Osteocyte (in vitro differentiated cells): ENCODE measurements around the gene METAP1D. TPM values are rescaled to one million over a fixed set of nuclear protein-coding genes. Genes with fewer than 3 reads are reported as not detected.
A peak's percentile ranks its signal among the peaks of the same experiment; 100 is the strongest.

Source experiments
- DNase-seq: peaks from one replicate; pipeline ENCODE4 v3.0.0; 2021; ENCODE audit warnings: mixed read lengths; ENCODE audit not compliant: unreplicated experiment; ENCODE audit errors: extremely low spot score
- H3K27ac Mint-ChIP-seq: one replicate; pipeline ENCODE4 v1.8.0; 2021; ENCODE audit warnings: mild to moderate bottlenecking, mixed read lengths; ENCODE audit not compliant: unreplicated experiment
- H3K27me3 Mint-ChIP-seq: one replicate; pipeline ENCODE4 v1.8.0; 2021; ENCODE audit warnings: mixed read lengths; ENCODE audit not compliant: unreplicated experiment
- H3K36me3 Mint-ChIP-seq: one replicate; pipeline ENCODE4 v1.8.0; 2021; ENCODE audit warnings: mixed read lengths; ENCODE audit not compliant: unreplicated experiment
- H3K4me1 Mint-ChIP-seq: one replicate; pipeline ENCODE4 v1.8.0; 2021; ENCODE audit warnings: mixed read lengths; ENCODE audit not compliant: unreplicated experiment
- H3K4me3 Mint-ChIP-seq: one replicate; pipeline ENCODE4 v1.8.0; 2021; ENCODE audit warnings: mild to moderate bottlenecking, moderate library complexity, mixed read lengths; ENCODE audit not compliant: unreplicated experiment
- H3K9me3 Mint-ChIP-seq: one replicate; pipeline ENCODE4 v1.8.0; 2021; ENCODE audit warnings: mixed read lengths; ENCODE audit not compliant: unreplicated experiment
- total RNA-seq: library from RNA; stranded (reverse); gene quantifications from 2 replicates; pipeline ENCODE4 v1.2.1, GENCODE V29; 2021
- TF ChIP-seq, protein P1 (sequence below): fragments of 200-600 bp; sonication (generic); IDR thresholded peaks from 2 replicates; pipeline ENCODE4 v1.5.0; 2021; ENCODE audit warnings: antibody characterized with exemption, mild to moderate bottlenecking, moderate library complexity

The METAP1D gene
- total RNA-seq, 1 donor from 2014 or later = 8.5 TPM

DNA sequence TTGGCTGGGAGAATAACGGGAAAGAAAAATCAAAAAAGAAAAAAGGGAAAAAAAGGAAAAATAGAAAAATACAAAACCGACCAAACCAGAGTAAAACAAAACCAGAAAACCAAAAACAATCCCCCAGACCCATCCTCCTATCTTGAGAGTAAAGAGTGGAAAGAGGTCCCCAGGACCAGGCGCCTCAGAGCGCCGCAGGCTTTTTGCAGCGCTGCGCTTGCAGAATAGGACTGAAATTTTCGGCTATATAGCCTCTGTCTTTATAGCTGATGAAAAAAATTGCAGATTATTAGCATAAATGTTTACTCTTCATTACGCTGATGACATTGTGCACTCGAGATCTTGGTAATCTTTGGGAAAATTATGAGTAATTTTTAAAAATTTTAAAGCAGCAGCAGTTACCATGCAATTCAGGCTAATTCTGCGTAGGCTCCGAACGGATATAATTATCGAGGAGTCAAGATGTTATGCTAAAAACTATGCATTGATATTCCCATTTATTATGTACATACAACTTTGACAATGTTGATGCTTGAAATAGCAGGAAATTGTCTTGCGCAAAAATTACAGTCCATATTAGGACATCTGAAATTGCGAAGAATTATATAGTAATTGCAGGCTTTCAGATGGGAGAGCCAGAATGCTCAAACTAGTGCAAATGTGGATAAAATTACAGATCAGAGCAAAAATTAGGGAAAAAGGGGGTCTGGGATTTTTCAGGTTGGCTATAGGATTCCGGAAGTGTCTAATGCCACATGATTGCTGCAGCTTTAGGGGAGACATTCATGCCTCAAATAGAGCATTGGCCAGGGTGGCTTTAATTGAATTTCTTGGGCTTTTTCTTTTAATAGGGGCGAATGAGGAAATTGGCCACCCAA is 93.9 kb downstream of the METAP1D start:
- H3K4me1 Mint-ChIP-seq = peaks cover 81% of the 10 kb centered on the region
- H3K27ac Mint-ChIP-seq = peak overlapping the region; percentile 100
- peak overlapping the region; percentile 83 for H3K4me3 Mint-ChIP-seq
- peaks cover under 1% of the 10 kb centered on the region for H3K36me3 Mint-ChIP-seq
- TF ChIP-seq, protein P1, sequence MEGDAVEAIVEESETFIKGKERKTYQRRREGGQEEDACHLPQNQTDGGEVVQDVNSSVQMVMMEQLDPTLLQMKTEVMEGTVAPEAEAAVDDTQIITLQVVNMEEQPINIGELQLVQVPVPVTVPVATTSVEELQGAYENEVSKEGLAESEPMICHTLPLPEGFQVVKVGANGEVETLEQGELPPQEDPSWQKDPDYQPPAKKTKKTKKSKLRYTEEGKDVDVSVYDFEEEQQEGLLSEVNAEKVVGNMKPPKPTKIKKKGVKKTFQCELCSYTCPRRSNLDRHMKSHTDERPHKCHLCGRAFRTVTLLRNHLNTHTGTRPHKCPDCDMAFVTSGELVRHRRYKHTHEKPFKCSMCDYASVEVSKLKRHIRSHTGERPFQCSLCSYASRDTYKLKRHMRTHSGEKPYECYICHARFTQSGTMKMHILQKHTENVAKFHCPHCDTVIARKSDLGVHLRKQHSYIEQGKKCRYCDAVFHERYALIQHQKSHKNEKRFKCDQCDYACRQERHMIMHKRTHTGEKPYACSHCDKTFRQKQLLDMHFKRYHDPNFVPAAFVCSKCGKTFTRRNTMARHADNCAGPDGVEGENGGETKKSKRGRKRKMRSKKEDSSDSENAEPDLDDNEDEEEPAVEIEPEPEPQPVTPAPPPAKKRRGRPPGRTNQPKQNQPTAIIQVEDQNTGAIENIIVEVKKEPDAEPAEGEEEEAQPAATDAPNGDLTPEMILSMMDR = no peak
- no peaks in the 10 kb centered on the region for H3K9me3 Mint-ChIP-seq
- H3K27me3 Mint-ChIP-seq = no peaks in the 10 kb centered on the region
- DNase-seq = no peak

DNA sequence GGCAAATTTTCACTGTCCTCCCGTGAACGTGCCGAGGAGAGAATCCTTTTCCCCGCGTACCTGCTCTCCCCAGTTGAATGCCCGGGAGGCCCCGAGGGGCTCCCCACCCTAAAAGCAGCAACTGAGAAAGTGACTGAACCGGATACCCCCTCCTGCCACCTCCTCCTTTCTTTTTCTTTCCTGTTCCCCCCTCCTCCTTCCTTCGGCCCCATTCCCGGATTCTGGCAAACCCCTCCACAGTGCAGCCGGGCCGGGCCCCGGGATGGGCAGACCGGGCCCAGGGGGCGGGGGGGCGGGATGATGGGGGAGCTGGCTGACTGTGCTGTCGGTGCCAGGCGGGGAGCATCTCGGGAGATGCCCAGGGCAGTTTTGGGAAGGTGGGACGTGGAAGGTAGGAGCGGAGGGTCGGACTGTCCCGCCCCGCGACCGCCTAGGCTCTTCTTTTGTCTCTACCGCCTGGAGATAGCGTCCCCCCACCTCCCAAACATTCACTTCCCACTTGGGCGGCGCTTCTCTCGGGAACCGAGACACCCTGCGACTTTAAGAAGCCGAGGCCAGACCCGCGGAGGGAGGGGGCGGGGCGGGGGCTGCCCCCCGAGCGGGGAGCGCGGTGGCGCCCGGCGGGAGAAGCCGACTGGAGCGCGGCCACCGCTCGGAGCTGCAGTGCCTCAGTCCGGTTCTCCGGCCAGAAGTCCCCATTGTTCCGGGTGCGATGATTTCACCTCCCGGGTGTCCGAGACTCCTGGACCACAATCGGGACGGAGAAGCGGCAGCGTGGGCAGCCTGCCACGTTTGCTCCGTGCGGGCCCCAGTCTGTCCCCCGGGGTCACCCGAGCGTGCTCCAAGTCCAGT is 94.8 kb downstream of the METAP1D start:
- Mint-ChIP-seq H3K9me3 (no peaks in the 10 kb centered on the region), H3K27me3 (no peaks in the 10 kb centered on the region), H3K27ac (peak overlapping the region; percentile 100), H3K4me3 (peak overlapping the region; percentile 83), H3K36me3 (no peaks in the 10 kb centered on the region), H3K4me1 (peaks cover 80% of the 10 kb centered on the region)
- DNase-seq = no peak
- TF ChIP-seq, protein P1 = no peak

GRCh38 chr2:172095146-172095904 is 95.6 kb downstream of the METAP1D start:
- H3K27ac Mint-ChIP-seq = peak overlapping the region; percentile 100
- DNase-seq = peak; percentile 95
- no peaks in the 10 kb centered on the region for H3K27me3 Mint-ChIP-seq
- peaks cover 2% of the 10 kb centered on the region for H3K36me3 Mint-ChIP-seq
- TF ChIP-seq, protein P1 = no peak
- peaks cover 77% of the 10 kb centered on the region for H3K4me1 Mint-ChIP-seq
- H3K4me3 Mint-ChIP-seq = peak overlapping the region; percentile 83
- no peaks in the 10 kb centered on the region for H3K9me3 Mint-ChIP-seq

DNA sequence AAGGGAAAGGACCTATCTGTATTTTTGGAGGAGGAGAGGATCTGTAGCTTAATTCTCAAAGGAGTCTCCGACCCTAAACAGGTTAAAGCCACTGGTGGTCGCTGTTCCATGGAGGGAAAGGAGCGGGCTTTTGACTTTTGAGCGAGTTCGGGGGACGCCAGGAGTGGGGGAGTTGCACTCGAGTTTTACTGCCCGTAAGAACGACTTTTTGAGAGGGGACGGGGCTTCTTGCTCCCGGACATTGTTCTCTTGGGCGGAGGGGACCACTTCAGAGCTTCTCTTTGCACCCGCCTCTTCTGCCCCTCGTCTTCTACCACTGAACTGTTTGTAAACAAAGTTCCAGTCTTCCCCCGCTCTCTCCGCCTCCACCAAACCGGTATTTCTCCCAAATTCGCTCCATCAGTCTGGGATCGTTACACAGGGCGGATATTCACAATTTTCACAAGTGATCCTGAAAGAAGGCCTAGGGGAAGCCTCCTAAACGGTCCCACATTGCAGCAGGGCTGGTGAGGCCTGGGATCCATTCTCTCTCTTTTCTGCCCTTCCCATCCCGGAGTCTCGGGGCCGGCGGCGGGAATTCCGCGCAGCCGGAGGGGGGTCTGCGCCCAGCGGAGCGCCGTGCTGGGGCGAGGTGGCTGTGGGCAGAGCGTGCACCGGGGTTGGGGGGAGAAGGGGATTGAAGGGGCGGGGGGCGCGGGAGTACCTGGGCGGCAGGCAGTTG is 96.3 kb downstream of the METAP1D start:
- H3K9me3 Mint-ChIP-seq = no peaks in the 10 kb centered on the region
- peaks cover 74% of the 10 kb centered on the region for H3K4me1 Mint-ChIP-seq
- H3K36me3 Mint-ChIP-seq = peaks cover 6% of the 10 kb centered on the region
- TF ChIP-seq, protein P1 = peak; percentile 43
- peak overlapping the region; percentile 83 for H3K4me3 Mint-ChIP-seq
- DNase-seq = no peak
- H3K27ac Mint-ChIP-seq = peak overlapping the region; percentile 100
- no peaks in the 10 kb centered on the region for H3K27me3 Mint-ChIP-seq
